DOHH2 (cell line): ENCODE measurements around the gene HSPA9.

ENCODE experiments used
- H3F3A ChIP-seq: fragments of 200-600 bp; sonication (generic), shearing (Covaris generic); 2 replicates; pipeline ENCODE4 v1.6.0; 2016; ENCODE audit warnings: antibody characterized with exemption, mild to moderate bottlenecking; ENCODE audit not compliant: control insufficient read depth, insufficient read depth
- H3K27ac ChIP-seq: fragments of 200-600 bp; sonication (generic); 2 replicates; pipeline ENCODE4 v1.5.1; 2014; ENCODE audit warnings: low read depth, mild to moderate bottlenecking, low read length, moderate library complexity
- H3K27me3 ChIP-seq: fragments of 200-600 bp; sonication (generic); 2 replicates; pipeline ENCODE4 v1.6.1; 2014; ENCODE audit warnings: mild to moderate bottlenecking, low read length, mixed read lengths; ENCODE audit not compliant: control insufficient read depth
- H3K36me3 ChIP-seq: fragments of 200-600 bp; sonication (generic); 2 replicates; pipeline ENCODE4 v1.6.1; 2014; ENCODE audit warnings: mild to moderate bottlenecking, low read length, moderate library complexity, mixed read lengths; ENCODE audit not compliant: control insufficient read depth
- H3K4me1 ChIP-seq: fragments of 200-600 bp; sonication (generic); 2 replicates; pipeline ENCODE4 v1.6.1; 2014; ENCODE audit warnings: mild to moderate bottlenecking, low read length, mixed read lengths; ENCODE audit not compliant: control insufficient read depth
- H3K4me2 ChIP-seq: fragments of 200-600 bp; sonication (generic); 2 replicates; pipeline ENCODE4 v1.6.0; 2014; ENCODE audit warnings: mild to moderate bottlenecking, low read length, moderate library complexity
- H3K4me3 ChIP-seq: fragments of 200-600 bp; sonication (generic); 2 replicates; pipeline ENCODE4 v1.5.1; 2014; ENCODE audit warnings: mild to moderate bottlenecking, low read length, mixed read lengths
- H3K79me2 ChIP-seq: fragments of 200-600 bp; sonication (generic); 2 replicates; pipeline ENCODE4 v1.6.1; 2014; ENCODE audit warnings: mild to moderate bottlenecking, low read length, mixed read lengths; ENCODE audit not compliant: control insufficient read depth
- H3K9me2 ChIP-seq: fragments of 200-600 bp; sonication (generic); replicated peaks from 2 replicates; pipeline ENCODE4 v1.6.1; 2014; ENCODE audit warnings: mild to moderate bottlenecking, low read length, mixed read lengths; ENCODE audit not compliant: control insufficient read depth
- H3K9me3 ChIP-seq: fragments of 200-600 bp; sonication (generic); 2 replicates; pipeline ENCODE4 v1.6.1; 2014; ENCODE audit warnings: antibody characterized with exemption, low read length, mixed read lengths; ENCODE audit not compliant: control insufficient read depth, insufficient read depth
- H4K20me1 ChIP-seq: fragments of 200-600 bp; sonication (generic); 2 replicates; pipeline ENCODE4 v1.6.0; 2014; ENCODE audit warnings: low read depth, mild to moderate bottlenecking, antibody characterized with exemption, low read length, moderate library complexity; ENCODE audit not compliant: control insufficient read depth, insufficient read depth
- CTCF ChIP-seq: fragments of 200-600 bp; sonication (generic); IDR thresholded peaks from one replicate; pipeline ENCODE4 v1.5.1; 2014; ENCODE audit warnings: antibody characterized with exemption, mild to moderate bottlenecking, low read depth, low read length; ENCODE audit not compliant: poor library complexity, severe bottlenecking
- EZH2phosphoT487 ChIP-seq: fragments of 200-600 bp; sonication (generic); IDR thresholded peaks from 2 replicates; pipeline ENCODE4 v1.6.1; 2017; ENCODE audit warnings: borderline replicate concordance, mild to moderate bottlenecking, antibody characterized with exemption, low read length, moderate library complexity, mixed read lengths

Gene HSPA9

GRCh38 chr5:138538943-138539627 is 36.1 kb downstream of the HSPA9 start:
- Histone ChIP-seq H4K20me1 (peaks cover 29% of the 10 kb centered on the region), H3F3A (no peaks in the 10 kb centered on the region), H3K9me3 (no peaks in the 10 kb centered on the region), H3K27ac (no peak overlapping the region), H3K79me2 (peaks cover 93% of the 10 kb centered on the region), H3K4me1 (peaks cover 28% of the 10 kb centered on the region), H3K36me3 (peaks cover 80% of the 10 kb centered on the region), H3K4me3 (no peak overlapping the region), H3K9me2 (no peaks in the 10 kb centered on the region), H3K27me3 (no peaks in the 10 kb centered on the region), H3K4me2 (0 out of 2 replicates have a peak overlapping the region, but pooled peaks have one; percentile 85)
- TF ChIP-seq CTCF: no peak
- no peak for TF ChIP-seq EZH2phosphoT487

- Histone ChIP-seq H3K36me3 (peaks cover 82% of the 10 kb centered on the region), H3K9me3 (no peaks in the 10 kb centered on the region)
These were observed 38.4 kb downstream of the HSPA9 start for GRCh38 chr5:138536665-138537315.

GRCh38 chr5:138536215-138536614 is 39.0 kb downstream of the HSPA9 start:
- Histone ChIP-seq H3K27ac (no peak overlapping the region), H3F3A (no peaks in the 10 kb centered on the region), H3K9me2 (no peaks in the 10 kb centered on the region), H3K4me2 (no peak overlapping the region), H3K36me3 (peaks cover 80% of the 10 kb centered on the region), H3K79me2 (peaks cover 94% of the 10 kb centered on the region), H3K9me3 (no peaks in the 10 kb centered on the region), H3K4me1 (peaks cover 21% of the 10 kb centered on the region), H3K4me3 (no peak overlapping the region), H3K27me3 (no peaks in the 10 kb centered on the region), H4K20me1 (peaks cover 29% of the 10 kb centered on the region)
- TF ChIP-seq EZH2phosphoT487 (no peak), CTCF (no peak)

More at GRCh38 chr5:138536665-138537315, 38.4 kb downstream of the HSPA9 start:
- Histone ChIP-seq H3K9me2 (no peaks in the 10 kb centered on the region), H3K79me2 (peaks cover 95% of the 10 kb centered on the region), H3K27ac (no peak overlapping the region), H3K4me1 (peaks cover 27% of the 10 kb centered on the region), H3K4me3 (no peak overlapping the region), H3F3A (no peaks in the 10 kb centered on the region), H4K20me1 (peaks cover 33% of the 10 kb centered on the region), H3K4me2 (no peak overlapping the region), H3K27me3 (no peaks in the 10 kb centered on the region)
- TF ChIP-seq CTCF: peak; percentile 63
- no peak for TF ChIP-seq EZH2phosphoT487
